Measurements from ENCODE around the gene FNIP1.

DNA sequence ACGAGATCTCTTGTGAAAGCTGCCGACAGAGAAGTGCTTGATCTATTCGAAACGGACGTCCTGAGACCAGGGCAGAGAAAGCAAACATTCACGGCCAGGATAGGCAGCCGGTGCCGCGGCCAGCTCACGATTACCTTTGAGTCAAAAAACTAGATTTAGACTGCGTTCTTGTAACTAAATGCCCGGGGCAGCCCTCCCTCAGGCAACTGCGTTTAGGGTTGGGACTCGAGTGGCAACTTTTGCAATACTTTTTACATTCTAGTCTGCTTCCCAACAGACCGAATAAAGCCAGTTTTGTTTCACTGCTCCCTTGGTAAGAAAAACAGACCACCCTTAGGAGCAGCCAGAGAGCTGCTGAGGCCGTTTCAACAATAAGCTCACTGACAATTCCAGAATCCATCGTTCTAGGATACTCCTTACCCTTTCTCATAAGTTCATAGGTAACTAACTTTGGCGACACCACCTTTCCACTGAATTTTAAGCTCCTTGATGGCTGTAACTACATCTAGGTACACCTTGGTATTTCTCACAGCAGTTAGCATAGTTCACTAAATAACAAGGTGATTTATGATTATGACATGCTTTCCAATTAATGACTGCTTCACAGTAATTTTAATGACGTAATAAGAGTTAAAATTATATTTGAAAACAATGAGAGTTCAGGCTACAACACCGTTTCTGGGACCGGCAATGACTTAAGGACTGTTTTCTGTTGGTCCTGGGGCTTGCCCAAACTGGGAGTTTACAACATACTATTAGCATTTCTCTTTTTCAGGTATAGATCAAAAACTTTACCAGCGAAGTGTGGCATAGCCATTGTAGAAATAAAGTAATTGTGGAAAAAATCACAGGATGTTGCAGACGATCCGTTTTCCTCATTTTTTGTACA lies 160.9 kb downstream of the FNIP1 start:
- TF ChIP-seq EZH2 (optimal IDR thresholded peaks at IDR 0.05; ENCODE audit: low read depth, low read length) = no peak
- TF ChIP-seq, protein P1, sequence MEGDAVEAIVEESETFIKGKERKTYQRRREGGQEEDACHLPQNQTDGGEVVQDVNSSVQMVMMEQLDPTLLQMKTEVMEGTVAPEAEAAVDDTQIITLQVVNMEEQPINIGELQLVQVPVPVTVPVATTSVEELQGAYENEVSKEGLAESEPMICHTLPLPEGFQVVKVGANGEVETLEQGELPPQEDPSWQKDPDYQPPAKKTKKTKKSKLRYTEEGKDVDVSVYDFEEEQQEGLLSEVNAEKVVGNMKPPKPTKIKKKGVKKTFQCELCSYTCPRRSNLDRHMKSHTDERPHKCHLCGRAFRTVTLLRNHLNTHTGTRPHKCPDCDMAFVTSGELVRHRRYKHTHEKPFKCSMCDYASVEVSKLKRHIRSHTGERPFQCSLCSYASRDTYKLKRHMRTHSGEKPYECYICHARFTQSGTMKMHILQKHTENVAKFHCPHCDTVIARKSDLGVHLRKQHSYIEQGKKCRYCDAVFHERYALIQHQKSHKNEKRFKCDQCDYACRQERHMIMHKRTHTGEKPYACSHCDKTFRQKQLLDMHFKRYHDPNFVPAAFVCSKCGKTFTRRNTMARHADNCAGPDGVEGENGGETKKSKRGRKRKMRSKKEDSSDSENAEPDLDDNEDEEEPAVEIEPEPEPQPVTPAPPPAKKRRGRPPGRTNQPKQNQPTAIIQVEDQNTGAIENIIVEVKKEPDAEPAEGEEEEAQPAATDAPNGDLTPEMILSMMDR (IDR thresholded peaks at IDR 0.05; ENCODE audit: low read length) = no peak
